Neural crest cell (in vitro differentiated cells): Measurements from ENCODE around the gene WNT3A. TPM values are rescaled to one million over a fixed set of nuclear protein-coding genes. Genes with fewer than 3 reads are reported as not detected.

Experiments
- DNase-seq: peaks from one replicate; pipeline ENCODE4 v3.0.0; 2021; ENCODE audit warnings: low read depth, mixed read lengths, low spot score
- H3K27ac Mint-ChIP-seq: one replicate; pipeline ENCODE4 v1.8.0; 2021; ENCODE audit warnings: mild to moderate bottlenecking, mixed read lengths; ENCODE audit not compliant: unreplicated experiment
- H3K27me3 Mint-ChIP-seq: 2 replicates; pipeline ENCODE4 v1.8.0; 2021; ENCODE audit warnings: low read depth, mild to moderate bottlenecking, mixed read lengths
- H3K36me3 Mint-ChIP-seq: 2 replicates; pipeline ENCODE4 v1.8.0; 2021; ENCODE audit warnings: low read depth, mild to moderate bottlenecking, mixed read lengths
- H3K4me1 Mint-ChIP-seq: 2 replicates; pipeline ENCODE4 v1.8.0; 2021; ENCODE audit warnings: mixed read lengths
- H3K4me3 Mint-ChIP-seq: one replicate; pipeline ENCODE4 v1.8.0; 2021; ENCODE audit warnings: mild to moderate bottlenecking, mixed read lengths
- H3K9me3 Mint-ChIP-seq: 2 replicates; pipeline ENCODE4 v1.8.0; 2021; ENCODE audit warnings: mixed read lengths
- total RNA-seq: library from RNA; stranded (reverse); gene quantifications from 2 replicates; pipeline ENCODE4 v1.2.1, GENCODE V29; 2021
- TF ChIP-seq, protein P1 (sequence below): fragments of 200-600 bp; sonication (generic); conservative IDR thresholded peaks from 2 replicates; pipeline ENCODE4 v1.5.0; 2021; ENCODE audit warnings: antibody characterized with exemption, mild to moderate bottlenecking

WNT3A gene
- total RNA-seq, 1 donor from 2014 or later, result not detected

- Mint-ChIP-seq H3K4me1 (peaks cover 61% of the 10 kb centered on the region), H3K27ac (peak overlapping the region; percentile 74), H3K36me3 (peaks cover 3% of the 10 kb centered on the region), H3K4me3 (peak overlapping the region; percentile 98), H3K9me3 (no peaks in the 10 kb centered on the region), H3K27me3 (no peaks in the 10 kb centered on the region)
- DNase-seq, result no peak
- TF ChIP-seq, protein P1, sequence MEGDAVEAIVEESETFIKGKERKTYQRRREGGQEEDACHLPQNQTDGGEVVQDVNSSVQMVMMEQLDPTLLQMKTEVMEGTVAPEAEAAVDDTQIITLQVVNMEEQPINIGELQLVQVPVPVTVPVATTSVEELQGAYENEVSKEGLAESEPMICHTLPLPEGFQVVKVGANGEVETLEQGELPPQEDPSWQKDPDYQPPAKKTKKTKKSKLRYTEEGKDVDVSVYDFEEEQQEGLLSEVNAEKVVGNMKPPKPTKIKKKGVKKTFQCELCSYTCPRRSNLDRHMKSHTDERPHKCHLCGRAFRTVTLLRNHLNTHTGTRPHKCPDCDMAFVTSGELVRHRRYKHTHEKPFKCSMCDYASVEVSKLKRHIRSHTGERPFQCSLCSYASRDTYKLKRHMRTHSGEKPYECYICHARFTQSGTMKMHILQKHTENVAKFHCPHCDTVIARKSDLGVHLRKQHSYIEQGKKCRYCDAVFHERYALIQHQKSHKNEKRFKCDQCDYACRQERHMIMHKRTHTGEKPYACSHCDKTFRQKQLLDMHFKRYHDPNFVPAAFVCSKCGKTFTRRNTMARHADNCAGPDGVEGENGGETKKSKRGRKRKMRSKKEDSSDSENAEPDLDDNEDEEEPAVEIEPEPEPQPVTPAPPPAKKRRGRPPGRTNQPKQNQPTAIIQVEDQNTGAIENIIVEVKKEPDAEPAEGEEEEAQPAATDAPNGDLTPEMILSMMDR, result no peak
Observed at GRCh38 chr1:228084797-228085196, 78.0 kb downstream of the WNT3A start.

DNA sequence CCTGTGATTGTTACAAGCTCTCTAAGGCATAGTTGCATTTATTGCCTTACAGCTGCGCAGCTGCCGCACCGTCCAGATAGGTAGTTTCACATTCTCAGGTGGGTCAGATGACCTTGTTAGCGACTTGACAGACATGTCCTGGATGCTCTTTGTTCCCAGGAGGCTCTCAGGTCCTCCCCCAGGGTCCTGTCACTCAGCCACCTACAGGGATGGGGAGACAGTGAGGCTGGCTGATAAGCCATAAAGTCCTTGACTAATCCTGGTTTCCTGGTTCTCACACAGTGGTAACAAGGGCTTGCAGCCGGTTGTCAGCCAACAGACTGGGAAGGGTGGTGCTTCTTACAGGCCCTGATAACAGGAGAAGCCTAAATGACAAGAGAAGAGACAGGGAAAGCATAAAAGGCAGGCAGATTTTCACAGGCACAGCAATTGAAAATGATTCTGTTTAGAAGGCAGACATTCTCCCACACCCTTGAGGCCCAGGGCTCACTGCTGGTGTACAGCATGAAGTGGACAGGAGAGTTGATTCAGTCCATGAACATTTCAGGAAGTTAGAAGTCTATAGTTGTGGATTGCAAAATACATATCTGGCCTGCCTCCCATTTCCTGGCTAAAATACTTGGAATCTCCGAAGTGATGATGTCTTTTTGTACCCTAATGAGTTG, 78.6 kb downstream of the WNT3A start:
- H3K9me3 Mint-ChIP-seq, result no peaks in the 10 kb centered on the region
- no peak for DNase-seq

GRCh38 chr1:228087771-228088251, 81.0 kb downstream of the WNT3A start:
- peaks cover 13% of the 10 kb centered on the region for H3K36me3 Mint-ChIP-seq
- TF ChIP-seq, protein P1, result no peak
- H3K27me3 Mint-ChIP-seq, result no peaks in the 10 kb centered on the region
- no peaks in the 10 kb centered on the region for H3K9me3 Mint-ChIP-seq
- H3K4me1 Mint-ChIP-seq, result peaks cover 71% of the 10 kb centered on the region
- no peak overlapping the region for H3K27ac Mint-ChIP-seq
- H3K4me3 Mint-ChIP-seq, result no peak overlapping the region
- DNase-seq, result no peak

More for the DNA sequence above, 78.6 kb downstream of the WNT3A start:
- Mint-ChIP-seq H3K36me3 (peaks cover 3% of the 10 kb centered on the region), H3K4me3 (peak overlapping the region; percentile 98), H3K27me3 (no peaks in the 10 kb centered on the region), H3K27ac (peak overlapping the region; percentile 74), H3K4me1 (peaks cover 66% of the 10 kb centered on the region)
- TF ChIP-seq, protein P1, result no peak

DNA sequence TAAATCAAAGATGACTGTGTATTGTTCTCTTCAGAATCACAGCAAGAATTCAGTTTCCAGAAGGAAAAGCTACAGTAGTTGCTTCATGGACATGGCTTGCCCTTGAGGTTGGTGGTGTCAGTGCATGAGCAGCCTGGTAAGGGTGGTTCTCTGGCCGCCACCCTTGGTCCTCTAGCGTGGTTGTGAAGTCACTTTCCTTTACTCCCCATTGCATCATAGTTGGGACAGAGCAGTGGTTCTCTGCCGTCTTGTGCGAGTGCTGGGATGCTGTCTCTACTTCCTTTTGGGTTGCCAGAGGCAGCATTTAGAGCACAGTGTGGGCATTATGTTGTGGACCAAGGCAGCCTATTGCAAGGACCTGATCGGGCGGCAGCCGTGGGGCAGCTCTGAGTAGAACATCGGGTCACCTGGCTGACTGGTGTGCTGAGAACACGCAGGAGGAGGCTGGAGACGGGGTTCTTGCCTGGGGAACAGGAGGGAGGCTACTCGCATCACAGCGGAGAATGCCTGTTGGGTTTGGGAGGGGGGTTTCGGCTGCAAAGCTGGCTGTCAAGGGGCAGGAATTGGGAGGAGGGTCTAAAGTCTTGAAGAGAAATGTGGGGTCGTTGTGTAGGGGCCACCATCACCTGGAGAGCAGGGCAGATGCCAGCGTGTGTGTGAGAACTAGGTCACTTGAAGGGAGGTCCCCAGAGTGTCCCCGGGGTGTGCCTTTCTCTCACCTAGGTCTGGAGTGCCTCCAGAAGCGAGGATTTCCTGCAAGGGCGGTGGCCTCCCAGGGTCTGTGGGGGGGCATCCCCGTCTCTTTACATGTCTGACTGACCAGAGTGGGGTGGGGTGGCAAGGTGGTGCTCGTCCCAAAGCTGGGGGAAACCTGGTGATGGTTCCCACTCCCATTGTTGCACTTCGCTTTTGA, 82.0 kb downstream of the WNT3A start:
- no peak overlapping the region for H3K27ac Mint-ChIP-seq
- no peak for DNase-seq
- H3K4me1 Mint-ChIP-seq, result peaks cover 65% of the 10 kb centered on the region
- H3K36me3 Mint-ChIP-seq, result peaks cover 13% of the 10 kb centered on the region
- no peaks in the 10 kb centered on the region for H3K9me3 Mint-ChIP-seq
- no peaks in the 10 kb centered on the region for H3K27me3 Mint-ChIP-seq
- TF ChIP-seq, protein P1, result no peak
- peak overlapping the region; percentile 48 for H3K4me3 Mint-ChIP-seq

- TF ChIP-seq, protein P1, result no peak
- DNase-seq, result no peak
- no peak overlapping the region for H3K27ac Mint-ChIP-seq
- H3K27me3 Mint-ChIP-seq, result no peaks in the 10 kb centered on the region
- H3K4me3 Mint-ChIP-seq, result peak overlapping the region; percentile 27
- peaks cover 21% of the 10 kb centered on the region for H3K36me3 Mint-ChIP-seq
- H3K9me3 Mint-ChIP-seq, result peaks cover 3% of the 10 kb centered on the region
- H3K4me1 Mint-ChIP-seq, result peaks cover 56% of the 10 kb centered on the region
Observed at GRCh38 chr1:228089519-228090380, 83.0 kb downstream of the WNT3A start.
